ENCODE data around the gene AAK1. TPM values are rescaled to one million over a fixed set of nuclear protein-coding genes. Genes with fewer than 3 reads are reported as not detected.

AAK1 gene
- total and polyA plus RNA-seq, 10 of the 15 experiments (the other 5 are each of a cell fraction or from before 2014, with no cell fraction given), result 2.9 to 41.4 (median 17.5) TPM

DNA sequence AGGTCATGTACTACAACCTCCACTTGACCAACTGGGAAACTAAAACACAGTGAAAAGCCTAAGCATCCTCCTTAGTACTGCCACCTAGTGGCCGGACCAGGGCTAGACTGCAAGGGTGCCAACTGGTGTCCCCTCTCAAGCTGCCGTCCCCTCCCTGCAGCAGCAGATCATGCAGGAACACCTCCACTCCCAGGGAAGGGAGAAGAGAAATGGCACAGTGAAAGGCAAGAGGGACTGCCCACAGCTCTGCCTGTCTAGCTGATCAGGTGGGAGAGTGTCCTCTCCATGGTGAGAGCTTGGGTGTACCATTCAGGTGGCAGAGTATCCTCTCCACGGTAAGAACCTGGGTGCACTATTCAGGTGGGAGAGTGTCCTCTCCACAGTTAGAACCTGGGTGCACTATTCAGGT lies 78.1 kb downstream of the AAK1 start:
- ChIA-PET POLR2A (interaction anchor here (0.5 to 1.3 kb wide), 5 partner anchors 8 to 180 kb away, joined by 3 to 6 read pairs (median 5); partner anchors contain the start of gene NFU1), SMC1A (ENCODE audit: uncharacterized antibody, unreplicated experiment) (interaction anchor here (0.7 to 4.3 kb wide), 40 partner anchors 9 to 191 kb away, joined by 3 to 64 read pairs (median 5); partner anchors contain the start of genes AAK1 and NFU1), RAD21 (ENCODE audit: unreplicated experiment) (interaction anchor here (0.8 to 5.0 kb wide), 17 partner anchors 8 to 189 kb away, joined by 3 to 46 read pairs (median 4); partner anchors contain the start of genes AAK1, GFPT1 and NFU1), CTCF (interaction anchor here (0.7 to 15.7 kb wide), 78 partner anchors 8 to 597 kb away, joined by 3 to 293 read pairs (median 5); partner anchors contain the start of genes AAK1, ANXA4 and NFU1)
- intact Hi-C loops (cut with micrococcal nuclease; ENCODE audit: unreplicated experiment) (no loop called here), in situ Hi-C loops (cut with MboI) (loop anchor here (25.0 kb wide), 1 partner anchor 247 kb away; no protein-coding TSS in a partner anchor)
- peaks cover 5% of the 10 kb centered on the region for H3K79me2 ChIP-seq (ENCODE audit: control insufficient read depth, insufficient read depth, low read length)
- H3K9ac ChIP-seq (ENCODE audit: control insufficient read depth, insufficient read depth, low read length), result no peak overlapping the region
- ATAC-seq (peak; percentile 99), FAIRE-seq (peak; percentile 88), DNase-seq (ENCODE audit: low read depth, low spot score) (peak; percentile 40)
- H3K4me2 ChIP-seq (ENCODE audit: control insufficient read depth, insufficient read depth), result no peak overlapping the region
- BruUV-seq (replicated peaks), result no TSS peak
- no peaks in the 10 kb centered on the region for H3K36me3 ChIP-seq (ENCODE audit: control insufficient read depth in 2 of 2, insufficient read depth in 2 of 2, low read length in 1 of 2)
- H3K27me3 ChIP-seq (replicated peaks in 1 of 2; ENCODE audit: control insufficient read depth in 2 of 2, insufficient read depth in 2 of 2, low read length in 1 of 2), result no peaks in the 10 kb centered on the region
- no peak overlapping the region for H3K4me3 ChIP-seq
- no peaks in the 10 kb centered on the region for H4K20me1 ChIP-seq (ENCODE audit: control insufficient read depth, insufficient read depth)
- no peaks in the 10 kb centered on the region for H3K9me3 ChIP-seq (replicated peaks; ENCODE audit: control insufficient read depth, insufficient read depth, low read length)
- no peak overlapping the region for H3K27ac ChIP-seq (ENCODE audit: control insufficient read depth, insufficient read depth)
- 0 out of 2 replicates have a peak, but pooled peaks cover 2% of the 10 kb centered on the region for H3K4me1 ChIP-seq (ENCODE audit: control insufficient read depth, insufficient read depth, low read length)
- no peak overlapping the region for H2AFZ ChIP-seq (ENCODE audit: control insufficient read depth, low read depth, low read length)
- 33% methylated on average over 3 of the region's 3 CpGs for WGBS (ENCODE audit: insufficient coverage, insufficient replicate concordance, low lambda C conversion rate, missing lambda C conversion rate)
- TF ChIP-seq, protein P1, sequence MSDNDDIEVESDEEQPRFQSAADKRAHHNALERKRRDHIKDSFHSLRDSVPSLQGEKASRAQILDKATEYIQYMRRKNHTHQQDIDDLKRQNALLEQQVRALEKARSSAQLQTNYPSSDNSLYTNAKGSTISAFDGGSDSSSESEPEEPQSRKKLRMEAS (IDR thresholded peaks at IDR 0.05; ENCODE audit: low read depth, low read length), result no peak
- TF ChIP-seq HDAC6 (IDR thresholded peaks at IDR 0.05; ENCODE audit: unreplicated experiment) (no peak), GATAD2B (conservative IDR thresholded peaks at IDR 0.05; ENCODE audit: low read depth) (no peak), NFIC (IDR thresholded peaks at IDR 0.05; ENCODE audit: low read depth, low read length) (no peak), ZNF24 (IDR thresholded peaks at IDR 0.05) (no peak), MYC (IDR thresholded peaks at IDR 0.05; ENCODE audit: insufficient read depth, insufficient read length, insufficient replicate concordance, low read length, severe bottlenecking) (no peak), POU2F2 (IDR thresholded peaks at IDR 0.05; ENCODE audit: borderline replicate concordance, low read depth, low read length) (no peak), EZH2 (IDR thresholded peaks at IDR 0.05; ENCODE audit: borderline replicate concordance, control insufficient read depth, low read depth, low read length) (no peak), YY1 (IDR thresholded peaks at IDR 0.05; ENCODE audit: low read depth, low read length) (peak; percentile 34; the same call in 1 of the 2 replicates), SMC3 (IDR thresholded peaks at IDR 0.05; ENCODE audit: borderline replicate concordance, low read length) (peak; percentile 65; the same call in 1 of the 2 replicates), SPI1 (IDR thresholded peaks at IDR 0.05; ENCODE audit: borderline replicate concordance, insufficient read depth, low read depth, low read length) (no peak), SMARCA5 (IDR thresholded peaks at IDR 0.05) (no peak; the same call in 1 of the 2 replicates)
- TF ChIP-seq, protein P2, sequence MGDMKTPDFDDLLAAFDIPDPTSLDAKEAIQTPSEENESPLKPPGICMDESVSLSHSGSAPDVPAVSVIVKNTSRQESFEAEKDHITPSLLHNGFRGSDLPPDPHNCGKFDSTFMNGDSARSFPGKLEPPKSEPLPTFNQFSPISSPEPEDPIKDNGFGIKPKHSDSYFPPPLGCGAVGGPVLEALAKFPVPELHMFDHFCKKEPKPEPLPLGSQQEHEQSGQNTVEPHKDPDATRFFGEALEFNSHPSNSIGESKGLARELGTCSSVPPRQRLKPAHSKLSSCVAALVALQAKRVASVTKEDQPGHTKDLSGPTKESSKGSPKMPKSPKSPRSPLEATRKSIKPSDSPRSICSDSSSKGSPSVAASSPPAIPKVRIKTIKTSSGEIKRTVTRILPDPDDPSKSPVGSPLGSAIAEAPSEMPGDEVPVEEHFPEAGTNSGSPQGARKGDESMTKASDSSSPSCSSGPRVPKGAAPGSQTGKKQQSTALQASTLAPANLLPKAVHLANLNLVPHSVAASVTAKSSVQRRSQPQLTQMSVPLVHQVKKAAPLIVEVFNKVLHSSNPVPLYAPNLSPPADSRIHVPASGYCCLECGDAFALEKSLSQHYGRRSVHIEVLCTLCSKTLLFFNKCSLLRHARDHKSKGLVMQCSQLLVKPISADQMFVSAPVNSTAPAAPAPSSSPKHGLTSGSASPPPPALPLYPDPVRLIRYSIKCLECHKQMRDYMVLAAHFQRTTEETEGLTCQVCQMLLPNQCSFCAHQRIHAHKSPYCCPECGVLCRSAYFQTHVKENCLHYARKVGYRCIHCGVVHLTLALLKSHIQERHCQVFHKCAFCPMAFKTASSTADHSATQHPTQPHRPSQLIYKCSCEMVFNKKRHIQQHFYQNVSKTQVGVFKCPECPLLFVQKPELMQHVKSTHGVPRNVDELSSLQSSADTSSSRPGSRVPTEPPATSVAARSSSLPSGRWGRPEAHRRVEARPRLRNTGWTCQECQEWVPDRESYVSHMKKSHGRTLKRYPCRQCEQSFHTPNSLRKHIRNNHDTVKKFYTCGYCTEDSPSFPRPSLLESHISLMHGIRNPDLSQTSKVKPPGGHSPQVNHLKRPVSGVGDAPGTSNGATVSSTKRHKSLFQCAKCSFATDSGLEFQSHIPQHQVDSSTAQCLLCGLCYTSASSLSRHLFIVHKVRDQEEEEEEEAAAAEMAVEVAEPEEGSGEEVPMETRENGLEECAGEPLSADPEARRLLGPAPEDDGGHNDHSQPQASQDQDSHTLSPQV (IDR thresholded peaks at IDR 0.05), result no peak
- TF ChIP-seq, protein P3, sequence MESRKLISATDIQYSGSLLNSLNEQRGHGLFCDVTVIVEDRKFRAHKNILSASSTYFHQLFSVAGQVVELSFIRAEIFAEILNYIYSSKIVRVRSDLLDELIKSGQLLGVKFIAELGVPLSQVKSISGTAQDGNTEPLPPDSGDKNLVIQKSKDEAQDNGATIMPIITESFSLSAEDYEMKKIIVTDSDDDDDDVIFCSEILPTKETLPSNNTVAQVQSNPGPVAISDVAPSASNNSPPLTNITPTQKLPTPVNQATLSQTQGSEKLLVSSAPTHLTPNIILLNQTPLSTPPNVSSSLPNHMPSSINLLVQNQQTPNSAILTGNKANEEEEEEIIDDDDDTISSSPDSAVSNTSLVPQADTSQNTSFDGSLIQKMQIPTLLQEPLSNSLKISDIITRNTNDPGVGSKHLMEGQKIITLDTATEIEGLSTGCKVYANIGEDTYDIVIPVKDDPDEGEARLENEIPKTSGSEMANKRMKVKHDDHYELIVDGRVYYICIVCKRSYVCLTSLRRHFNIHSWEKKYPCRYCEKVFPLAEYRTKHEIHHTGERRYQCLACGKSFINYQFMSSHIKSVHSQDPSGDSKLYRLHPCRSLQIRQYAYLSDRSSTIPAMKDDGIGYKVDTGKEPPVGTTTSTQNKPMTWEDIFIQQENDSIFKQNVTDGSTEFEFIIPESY (IDR thresholded peaks at IDR 0.05), result no peak
- TF ChIP-seq, protein P4, sequence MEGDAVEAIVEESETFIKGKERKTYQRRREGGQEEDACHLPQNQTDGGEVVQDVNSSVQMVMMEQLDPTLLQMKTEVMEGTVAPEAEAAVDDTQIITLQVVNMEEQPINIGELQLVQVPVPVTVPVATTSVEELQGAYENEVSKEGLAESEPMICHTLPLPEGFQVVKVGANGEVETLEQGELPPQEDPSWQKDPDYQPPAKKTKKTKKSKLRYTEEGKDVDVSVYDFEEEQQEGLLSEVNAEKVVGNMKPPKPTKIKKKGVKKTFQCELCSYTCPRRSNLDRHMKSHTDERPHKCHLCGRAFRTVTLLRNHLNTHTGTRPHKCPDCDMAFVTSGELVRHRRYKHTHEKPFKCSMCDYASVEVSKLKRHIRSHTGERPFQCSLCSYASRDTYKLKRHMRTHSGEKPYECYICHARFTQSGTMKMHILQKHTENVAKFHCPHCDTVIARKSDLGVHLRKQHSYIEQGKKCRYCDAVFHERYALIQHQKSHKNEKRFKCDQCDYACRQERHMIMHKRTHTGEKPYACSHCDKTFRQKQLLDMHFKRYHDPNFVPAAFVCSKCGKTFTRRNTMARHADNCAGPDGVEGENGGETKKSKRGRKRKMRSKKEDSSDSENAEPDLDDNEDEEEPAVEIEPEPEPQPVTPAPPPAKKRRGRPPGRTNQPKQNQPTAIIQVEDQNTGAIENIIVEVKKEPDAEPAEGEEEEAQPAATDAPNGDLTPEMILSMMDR (IDR thresholded peaks at IDR 0.05 in 2 of 3, conservative IDR thresholded peaks at IDR 0.05 in 1 of 3; ENCODE audit: control insufficient read depth in 2 of 3, extremely low read depth in 1 of 3, insufficient read depth in 1 of 3, low read depth in 3 of 3, low read length in 3 of 3), result peak; percentile 83 to 97 (median 89)

Measured in GM12878 (cell line).